ENCODE results near the gene FBXO10.
"Not testable (repeated sequence)": the region's sequence is repeated elsewhere in the genome, so short reads cannot be mapped to it uniquely, and the experiment has no call there.

The FBXO10 gene

DNA sequence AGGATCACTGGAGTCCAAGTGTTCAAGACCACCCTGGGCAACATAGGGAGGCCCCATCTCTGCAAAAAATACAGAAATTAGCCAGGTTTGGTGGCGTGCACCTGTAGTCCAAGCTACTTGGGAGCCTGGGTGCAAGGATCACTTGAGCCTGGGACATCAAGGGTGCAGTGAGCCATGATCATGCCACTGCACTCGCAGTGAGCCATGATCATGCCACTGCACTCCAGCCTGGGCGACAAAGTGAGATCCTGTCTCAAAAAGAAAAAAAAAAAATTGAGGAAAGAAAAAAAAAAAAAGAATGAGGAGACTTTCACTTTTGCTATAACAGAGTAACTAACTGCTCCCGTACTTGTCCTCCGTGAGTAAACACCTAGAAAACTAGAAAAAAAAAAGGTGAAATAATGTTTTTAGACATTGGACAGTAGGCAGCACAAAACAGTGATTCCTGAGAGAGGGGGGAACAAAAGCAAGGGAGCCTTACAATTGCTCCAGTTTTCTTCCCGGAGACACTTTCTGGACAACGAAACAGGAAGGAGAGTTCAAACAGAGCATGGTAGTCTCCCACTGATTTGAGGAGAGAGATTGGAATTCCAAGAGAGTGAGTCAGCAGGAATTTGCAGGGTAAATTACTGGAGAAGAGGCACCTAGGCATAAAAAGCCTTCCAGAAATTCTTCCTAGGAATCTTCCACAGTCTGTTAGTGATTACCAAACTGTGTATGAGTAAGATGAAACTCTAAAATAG is 104.1 kb downstream of the FBXO10 start:
- Histone ChIP-seq H3K27me3 (ENCODE audit: insufficient read depth, poor library complexity, severe bottlenecking) (no peaks in the 10 kb centered on the region), H3K27ac (replicated peaks) (no peak overlapping the region), H3K4me3 (replicated peaks; ENCODE audit: insufficient read depth, low read length) (no peak overlapping the region)
- TF ChIP-seq GABPA (IDR thresholded peaks at IDR 0.05; ENCODE audit: low read depth) = no peak
- no peak for TF ChIP-seq CTCF (IDR thresholded peaks at IDR 0.05; ENCODE audit: insufficient read depth, low read length)
- TF ChIP-seq POLR2AphosphoS5 (IDR thresholded peaks at IDR 0.05; ENCODE audit: low read depth) = no peak
- TF ChIP-seq REST (IDR thresholded peaks at IDR 0.05; ENCODE audit: insufficient replicate concordance, low read depth) = no peak
- no peak for TF ChIP-seq SPI1 (IDR thresholded peaks at IDR 0.05; ENCODE audit: borderline replicate concordance, low read depth)
- no peak for DNase-seq (ENCODE audit: low read depth in 1 of 2, low spot score in 1 of 2)

- DNase-seq (ENCODE audit: low read depth in 1 of 2, low spot score in 1 of 2) = no peak
- TF ChIP-seq CTCF (IDR thresholded peaks at IDR 0.05; ENCODE audit: insufficient read depth, low read length) (no peak), SPI1 (IDR thresholded peaks at IDR 0.05; ENCODE audit: borderline replicate concordance, low read depth) (no peak), REST (IDR thresholded peaks at IDR 0.05; ENCODE audit: insufficient replicate concordance, low read depth) (no peak), POLR2AphosphoS5 (IDR thresholded peaks at IDR 0.05; ENCODE audit: low read depth) (no peak), GABPA (IDR thresholded peaks at IDR 0.05; ENCODE audit: low read depth) (no peak)
- H3K4me3 ChIP-seq (replicated peaks; ENCODE audit: insufficient read depth, low read length) = no peak overlapping the region
- no peaks in the 10 kb centered on the region for H3K27me3 ChIP-seq (ENCODE audit: insufficient read depth, poor library complexity, severe bottlenecking)
- H3K27ac ChIP-seq (replicated peaks) = no peak overlapping the region
Measured at GRCh38 chr9:37468620-37469019, 107.6 kb downstream of the FBXO10 start.

DNA sequence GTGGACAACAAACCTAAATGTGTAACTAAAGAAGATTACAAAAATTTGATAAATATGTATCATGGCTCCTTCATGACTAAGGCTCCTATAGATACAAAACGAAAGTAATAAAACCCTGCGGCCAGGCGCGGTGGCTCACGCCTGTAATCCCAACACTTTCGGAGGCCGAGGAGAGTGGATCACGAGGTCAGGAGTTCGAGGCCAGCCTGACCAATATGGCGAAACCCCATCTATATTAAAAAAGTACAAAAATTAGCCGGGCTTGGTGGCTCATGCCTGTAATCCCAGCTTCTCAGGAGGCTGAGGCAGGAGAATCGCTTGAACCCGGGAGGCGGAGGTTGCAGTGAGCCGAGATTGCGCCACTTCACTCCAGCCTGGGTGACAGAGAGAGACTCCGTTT is 108.7 kb downstream of the FBXO10 start:
- not testable (repeated sequence) for H3K27ac ChIP-seq (replicated peaks); DNase-seq (ENCODE audit: low read depth in 1 of 2, low spot score in 1 of 2); H3K27me3 ChIP-seq (ENCODE audit: insufficient read depth, poor library complexity, severe bottlenecking); H3K4me3 ChIP-seq (replicated peaks; ENCODE audit: insufficient read depth, low read length)

DNA sequence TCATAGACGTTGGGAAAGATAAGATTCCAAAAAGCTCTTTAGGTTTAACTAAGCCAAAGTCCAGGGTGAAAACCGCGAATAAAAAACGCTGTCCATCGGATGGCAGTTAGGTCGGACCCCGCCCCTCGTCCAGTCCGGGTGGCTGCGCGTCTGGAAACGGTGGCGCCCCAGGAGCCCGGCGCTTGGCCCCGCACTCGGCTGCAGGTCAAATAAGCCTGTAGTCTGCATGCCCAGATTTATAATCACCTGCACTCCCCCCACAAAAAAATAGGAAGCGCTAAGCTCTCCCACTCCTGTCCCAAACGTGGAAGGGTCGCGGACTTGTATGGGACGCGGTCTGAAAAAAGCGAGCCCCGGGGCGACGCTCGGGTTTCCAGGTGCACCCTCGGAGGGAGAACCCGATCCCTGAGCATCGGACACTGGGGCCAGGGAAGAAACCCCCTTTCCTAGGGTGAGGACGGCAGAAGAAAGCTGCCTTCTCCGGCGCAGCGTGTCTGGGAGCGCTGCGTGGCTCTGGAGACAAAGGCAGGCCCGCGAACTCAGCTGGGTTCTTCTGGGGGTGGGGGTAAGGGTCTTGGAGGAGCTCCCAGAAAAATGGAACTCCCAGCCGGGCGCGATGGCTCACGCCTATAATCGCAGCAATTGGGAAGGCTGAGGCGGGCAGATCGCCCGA is 110.0 kb downstream of the FBXO10 start:
- peak in 1 of 2 experiments; percentile 41 for DNase-seq (ENCODE audit: low read depth in 1 of 2, low spot score in 1 of 2)
- peak overlapping the region; percentile 97 for H3K4me3 ChIP-seq (replicated peaks; ENCODE audit: insufficient read depth, low read length)
- no peak; the same call in 1 of the 2 replicates for TF ChIP-seq SPI1 (IDR thresholded peaks at IDR 0.05; ENCODE audit: borderline replicate concordance, low read depth)
- TF ChIP-seq REST (IDR thresholded peaks at IDR 0.05; ENCODE audit: insufficient replicate concordance, low read depth) = peak; percentile 43
- peak; percentile 8; the same call in 1 of the 2 replicates for TF ChIP-seq POLR2AphosphoS5 (IDR thresholded peaks at IDR 0.05; ENCODE audit: low read depth)
- TF ChIP-seq CTCF (IDR thresholded peaks at IDR 0.05; ENCODE audit: insufficient read depth, low read length) = no peak
- TF ChIP-seq GABPA (IDR thresholded peaks at IDR 0.05; ENCODE audit: low read depth) = no peak

More for the DNA sequence above, 110.0 kb downstream of the FBXO10 start:
- Histone ChIP-seq H3K27ac (replicated peaks) (peak overlapping the region; percentile 92), H3K27me3 (ENCODE audit: insufficient read depth, poor library complexity, severe bottlenecking) (no peaks in the 10 kb centered on the region)
